Mesothelial cell of epicardium (in vitro differentiated cells): ENCODE measurements around the gene CCDC69. TPM values are rescaled to one million over a fixed set of nuclear protein-coding genes. Genes with fewer than 3 reads are reported as not detected.

Experiments used
- DNase-seq, 2 experiments: peaks; one replicate each; pipeline ENCODE4 v3.0.0; 2021; ENCODE audit warnings: low spot score in 2 of 2; ENCODE audit not compliant: unreplicated experiment in 2 of 2
- H3K27ac Mint-ChIP-seq: 2 replicates; pipeline ENCODE4 v1.8.0; 2021; ENCODE audit warnings: mixed read lengths
- H3K27me3 Mint-ChIP-seq: 2 replicates; pipeline ENCODE4 v1.8.0; 2021; ENCODE audit warnings: low read depth, mixed read lengths
- H3K36me3 Mint-ChIP-seq: 2 replicates; pipeline ENCODE4 v1.8.0; 2021; ENCODE audit warnings: mixed read lengths
- H3K4me1 Mint-ChIP-seq: 2 replicates; pipeline ENCODE4 v1.8.0; 2021; ENCODE audit warnings: mixed read lengths
- H3K4me3 Mint-ChIP-seq: 2 replicates; pipeline ENCODE4 v1.8.0; 2021; ENCODE audit warnings: mild to moderate bottlenecking, moderate library complexity, mixed read lengths
- H3K9me3 Mint-ChIP-seq: 2 replicates; pipeline ENCODE4 v1.8.0; 2021; ENCODE audit warnings: mixed read lengths
- CTCF ChIP-seq: fragments of 200-600 bp; sonication (generic); IDR thresholded peaks from one replicate; pipeline ENCODE4 v1.5.0; 2021; ENCODE audit warnings: antibody characterized with exemption; ENCODE audit not compliant: unreplicated experiment
- total RNA-seq: library from RNA; stranded (reverse); gene quantifications from 3 replicates; pipeline ENCODE4 v1.2.1, GENCODE V29; 2021

CCDC69 gene
- total RNA-seq, 1 donor from 2014 or later = 4.8 TPM

- Mint-ChIP-seq H3K9me3 (no peaks in the 10 kb centered on the region), H3K4me3 (no peak overlapping the region), H3K36me3 (no peaks in the 10 kb centered on the region), H3K27me3 (no peaks in the 10 kb centered on the region), H3K4me1 (peaks cover 14% of the 10 kb centered on the region), H3K27ac (no peak overlapping the region)
- no peak for TF ChIP-seq CTCF
- no peak for DNase-seq
Observed at GRCh38 chr5:151225475-151225874, 1.6 kb upstream of the CCDC69 start.

GRCh38 chr5:151225071-151225470, 1.2 kb upstream of the CCDC69 start:
- H3K27me3 Mint-ChIP-seq = no peaks in the 10 kb centered on the region
- peak overlapping the region; percentile 7 for H3K4me3 Mint-ChIP-seq
- no peak for TF ChIP-seq CTCF
- H3K4me1 Mint-ChIP-seq = peaks cover 13% of the 10 kb centered on the region
- no peak overlapping the region for H3K27ac Mint-ChIP-seq
- DNase-seq = no peak
- H3K36me3 Mint-ChIP-seq = no peaks in the 10 kb centered on the region
- H3K9me3 Mint-ChIP-seq = no peaks in the 10 kb centered on the region

GRCh38 chr5:151224372-151224771, 480 bp upstream of the CCDC69 start:
- TF ChIP-seq CTCF = no peak
- Mint-ChIP-seq H3K4me3 (peak overlapping the region; percentile 77), H3K36me3 (no peaks in the 10 kb centered on the region), H3K27me3 (no peaks in the 10 kb centered on the region), H3K9me3 (no peaks in the 10 kb centered on the region), H3K27ac (no peak overlapping the region), H3K4me1 (peaks cover 14% of the 10 kb centered on the region)
- no peak for DNase-seq

- Mint-ChIP-seq H3K4me1 (peaks cover 14% of the 10 kb centered on the region), H3K9me3 (no peaks in the 10 kb centered on the region), H3K4me3 (peak overlapping the region; percentile 77), H3K36me3 (no peaks in the 10 kb centered on the region), H3K27ac (no peak overlapping the region), H3K27me3 (no peaks in the 10 kb centered on the region)
- TF ChIP-seq CTCF = no peak
- DNase-seq = no peak
Observed at GRCh38 chr5:151222790-151223446, 974 bp downstream of the CCDC69 start.

GRCh38 chr5:151222054-151222789, 1.7 kb downstream of the CCDC69 start:
- DNase-seq = no peak
- no peak for TF ChIP-seq CTCF
- Mint-ChIP-seq H3K4me3 (peak overlapping the region; percentile 77), H3K27ac (no peak overlapping the region), H3K27me3 (no peaks in the 10 kb centered on the region), H3K4me1 (peaks cover 14% of the 10 kb centered on the region), H3K36me3 (no peaks in the 10 kb centered on the region), H3K9me3 (no peaks in the 10 kb centered on the region)
